Coronary artery (tissue), 2 donors: ENCODE data around the gene BCL2.
"Not testable (repeated sequence)": the region's sequence is repeated elsewhere in the genome, so short reads cannot be mapped to it uniquely, and the experiment has no call there.

ENCODE experiments used
- DNase-seq: peaks from one replicate; pipeline ENCODE4 v3.0.0-alpha.2; 2017; ENCODE audit warnings: low spot score
- H3K27ac ChIP-seq, 2 donors: fragments of 200-600 bp; sonication (generic); one replicate each; pipeline ENCODE4 v1.5.1; 2016 to 2019
- H3K4me3 ChIP-seq: fragments of 200-600 bp; sonication (generic); 2 replicates; pipeline ENCODE4 v1.5.1; 2016; ENCODE audit warnings: mild to moderate bottlenecking, moderate library complexity
- CTCF ChIP-seq: fragments of 200-600 bp; sonication (generic); IDR thresholded peaks from one replicate; pipeline ENCODE4 v1.5.1; 2019; ENCODE audit warnings: antibody characterized with exemption

The BCL2 gene

GRCh38 chr18:63208676-63209075 is 110.9 kb downstream of the BCL2 start:
- DNase-seq = no peak
- Histone ChIP-seq H3K27ac (peak overlapping the region; percentile 6 to 46), H3K4me3 (peak overlapping the region; percentile 7)
- no peak for TF ChIP-seq CTCF

- no peak for TF ChIP-seq CTCF
- no peak for DNase-seq
- Histone ChIP-seq H3K4me3 (no peak overlapping the region), H3K27ac (peak overlapping the region; percentile 6 to 46)
These were observed 111.7 kb downstream of the BCL2 start for GRCh38 chr18:63207835-63208234.

- H3K27ac ChIP-seq = no peak overlapping the region
- no peak overlapping the region for H3K4me3 ChIP-seq
- TF ChIP-seq CTCF = no peak
- no peak for DNase-seq
These were observed 112.3 kb downstream of the BCL2 start for GRCh38 chr18:63207143-63207790.

GRCh38 chr18:63206433-63207142 is 113.0 kb downstream of the BCL2 start:
- DNase-seq = no peak
- TF ChIP-seq CTCF = no peak
- Histone ChIP-seq H3K27ac (no peak overlapping the region), H3K4me3 (no peak overlapping the region)

GRCh38 chr18:63205791-63206252 is 113.7 kb downstream of the BCL2 start:
- no peak for DNase-seq
- Histone ChIP-seq H3K4me3 (no peak overlapping the region), H3K27ac (no peak overlapping the region)
- TF ChIP-seq CTCF = no peak

- H3K27ac ChIP-seq = no peak overlapping the region
- TF ChIP-seq CTCF = no peak
- no peak for DNase-seq
- no peak overlapping the region for H3K4me3 ChIP-seq
These were observed 116.1 kb downstream of the BCL2 start for GRCh38 chr18:63203497-63203896.

GRCh38 chr18:63202828-63203227 is 116.7 kb downstream of the BCL2 start:
- H3K27ac ChIP-seq = no peak overlapping the region
- H3K4me3 ChIP-seq = no peak overlapping the region
- DNase-seq = no peak
- no peak for TF ChIP-seq CTCF

GRCh38 chr18:63201456-63201855 is 118.1 kb downstream of the BCL2 start:
- H3K27ac ChIP-seq, H3K4me3 ChIP-seq, DNase-seq: not testable (repeated sequence)
